Activated CD8-positive, alpha-beta T cell treated with anti-CD3 and anti-CD28 coated beads, Interleukin-2, amount 10 ng/mL, durations not matched to agents 7 days and 5 days (primary cell): ENCODE results near the gene TNFRSF19. TPM values are rescaled to one million over a fixed set of nuclear protein-coding genes. Genes with fewer than 3 reads are reported as not detected.

ENCODE experiments used
- ATAC-seq: fragments of 150-1000 bp; cut with Tn5 transposase; one replicate; pipeline ENCODE4 v1.10.0; 2021; ENCODE audit warnings: moderate library complexity
- CTCF ChIA-PET: fragments of 350-600 bp; sonication (Branson Sonifier 250); formaldehyde crosslinking; loops from one replicate; lab custom pipeline; 2021; ENCODE audit warnings: antibody characterized with exemption; lab: Charles Lee
- POLR2A ChIA-PET: fragments of 350-600 bp; sonication (Branson Sonifier 250); formaldehyde crosslinking; loops from one replicate; lab custom pipeline; 2021; ENCODE audit warnings: antibody characterized with exemption; lab: Charles Lee
- DNase-seq: peaks from one replicate; pipeline ENCODE4 v3.0.0-alpha.2; 2020
- H3K27ac Mint-ChIP-seq: one replicate; pipeline ENCODE4 v1.8.0; 2021; ENCODE audit warnings: mild to moderate bottlenecking, mixed read lengths
- H3K27me3 Mint-ChIP-seq: one replicate; pipeline ENCODE4 v1.8.0; 2021; ENCODE audit warnings: low read depth, mixed read lengths
- H3K36me3 Mint-ChIP-seq: one replicate; pipeline ENCODE4 v1.8.0; 2021; ENCODE audit warnings: low read depth, mixed read lengths
- H3K4me1 Mint-ChIP-seq: one replicate; pipeline ENCODE4 v1.8.0; 2021; ENCODE audit warnings: low read depth, mixed read lengths
- H3K4me3 Mint-ChIP-seq: one replicate; pipeline ENCODE4 v1.8.0; 2021; ENCODE audit warnings: mild to moderate bottlenecking, mixed read lengths
- H3K9me3 Mint-ChIP-seq: one replicate; pipeline ENCODE4 v1.8.0; 2022; ENCODE audit warnings: mixed read lengths; ENCODE audit not compliant: insufficient read depth
- total RNA-seq, 2 experiments: library from RNA; stranded (reverse); gene quantifications; one replicate each; pipeline ENCODE4 v1.2.3, GENCODE V29; 2021

TNFRSF19 gene
- total RNA-seq, 2 experiments from 2014 or later = 0.11 TPM; not detected in 1

DNA sequence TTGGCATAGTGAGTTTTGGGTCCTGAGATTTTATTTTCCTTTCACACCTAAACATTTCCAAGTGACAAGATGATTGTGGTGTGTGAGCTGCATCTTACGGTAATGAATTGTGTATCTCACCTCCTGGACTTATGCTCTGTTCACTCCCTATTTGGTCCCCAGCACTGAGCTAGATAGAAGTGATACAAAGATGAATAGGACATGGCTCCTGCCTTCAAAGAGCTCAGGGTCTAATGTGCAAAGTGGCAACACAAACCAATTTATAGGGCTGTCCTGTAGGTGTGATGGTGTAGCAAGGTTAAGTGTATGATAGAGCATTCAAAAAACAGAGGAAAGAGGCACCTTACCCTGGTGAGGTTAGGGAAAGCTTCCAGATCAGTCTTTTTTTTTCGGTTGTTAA lies 17.6 kb upstream of the TNFRSF19 start:
- Mint-ChIP-seq H3K27me3 (peaks cover 5% of the 10 kb centered on the region), H3K4me3 (no peak overlapping the region), H3K9me3 (no peaks in the 10 kb centered on the region), H3K4me1 (no peaks in the 10 kb centered on the region), H3K27ac (no peak overlapping the region), H3K36me3 (no peaks in the 10 kb centered on the region)
- ChIA-PET POLR2A (no interaction called here), CTCF (no interaction called here)
- ATAC-seq (no peak), DNase-seq (no peak)

DNA sequence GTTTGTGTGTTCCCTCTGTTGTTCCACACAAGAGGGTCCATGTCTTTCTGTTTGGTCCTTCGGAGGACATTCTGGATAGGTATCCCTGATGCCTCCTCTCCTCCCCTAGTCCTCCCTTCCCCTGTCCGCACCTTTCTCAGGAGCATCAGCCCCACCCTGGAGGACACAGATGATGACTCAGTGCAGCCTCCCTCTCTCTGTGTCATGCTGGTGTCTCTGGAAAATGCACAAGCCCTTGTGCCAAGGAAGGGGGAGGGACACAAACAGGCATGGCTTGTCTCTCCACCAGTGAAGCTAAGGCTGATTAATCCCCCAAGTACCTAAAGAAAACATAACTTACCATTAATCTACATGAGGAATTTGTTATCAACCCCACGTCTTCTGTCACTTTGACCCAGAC lies 16.2 kb upstream of the TNFRSF19 start:
- ChIA-PET POLR2A (no interaction called here), CTCF (no interaction called here)
- Mint-ChIP-seq H3K36me3 (no peaks in the 10 kb centered on the region), H3K4me3 (no peak overlapping the region), H3K27ac (no peak overlapping the region), H3K9me3 (no peaks in the 10 kb centered on the region), H3K4me1 (no peaks in the 10 kb centered on the region), H3K27me3 (peaks cover 5% of the 10 kb centered on the region)
- ATAC-seq (no peak), DNase-seq (no peak)

DNA sequence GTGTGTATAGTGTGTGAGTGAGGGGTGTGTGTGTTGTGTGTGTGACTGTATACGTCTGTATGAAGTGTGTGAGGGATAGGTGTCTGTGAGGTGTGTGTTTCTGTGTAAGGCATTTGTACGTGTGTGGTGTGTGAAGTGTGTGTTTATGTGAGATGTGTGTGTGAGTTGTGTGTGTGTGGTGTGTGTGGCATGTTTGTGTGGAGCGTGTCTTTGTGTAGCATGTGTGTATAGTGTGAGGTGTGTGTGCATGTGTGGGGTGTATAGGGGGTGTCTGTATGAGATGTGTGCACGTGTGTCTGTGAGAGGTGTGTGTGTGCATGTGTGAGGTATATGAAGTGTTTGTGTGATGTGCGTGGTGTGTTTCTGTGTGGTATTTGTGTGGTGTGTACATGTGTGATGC lies 13.2 kb upstream of the TNFRSF19 start:
- Mint-ChIP-seq H3K4me3 (no peak overlapping the region), H3K36me3 (no peaks in the 10 kb centered on the region), H3K9me3 (no peaks in the 10 kb centered on the region), H3K27ac (no peak overlapping the region), H3K4me1 (no peaks in the 10 kb centered on the region), H3K27me3 (peaks cover under 1% of the 10 kb centered on the region)
- ATAC-seq (no peak), DNase-seq (no peak)
- CTCF ChIA-PET = no interaction called here
- POLR2A ChIA-PET = no interaction called here

DNA sequence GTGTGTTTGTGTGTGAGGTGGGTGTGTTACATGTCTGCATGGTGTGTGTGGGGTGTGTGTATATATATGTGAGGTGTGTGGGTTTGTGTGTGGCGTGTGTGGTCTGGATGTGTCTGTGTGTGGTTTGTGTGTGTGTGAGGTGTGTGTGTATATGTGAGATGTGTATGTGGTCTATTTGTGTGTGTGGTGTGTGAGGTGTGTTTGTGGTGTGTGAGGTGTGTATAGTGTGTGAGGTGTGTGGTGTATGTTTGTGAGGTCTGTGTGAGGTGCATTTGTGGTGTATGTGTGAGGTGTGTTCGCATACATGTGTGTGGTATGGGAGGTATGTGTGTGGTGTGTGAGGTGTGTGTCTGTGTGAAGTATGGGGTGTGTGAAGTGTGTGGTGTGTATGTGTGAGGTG lies 12.5 kb upstream of the TNFRSF19 start:
- no peak overlapping the region for H3K27ac Mint-ChIP-seq
- ATAC-seq (no peak), DNase-seq (no peak)
- H3K36me3 Mint-ChIP-seq = no peaks in the 10 kb centered on the region
- peaks cover 3% of the 10 kb centered on the region for H3K27me3 Mint-ChIP-seq
- H3K4me3 Mint-ChIP-seq = no peak overlapping the region
- no peaks in the 10 kb centered on the region for H3K4me1 Mint-ChIP-seq
- ChIA-PET POLR2A (no interaction called here), CTCF (no interaction called here)
- no peaks in the 10 kb centered on the region for H3K9me3 Mint-ChIP-seq

DNA sequence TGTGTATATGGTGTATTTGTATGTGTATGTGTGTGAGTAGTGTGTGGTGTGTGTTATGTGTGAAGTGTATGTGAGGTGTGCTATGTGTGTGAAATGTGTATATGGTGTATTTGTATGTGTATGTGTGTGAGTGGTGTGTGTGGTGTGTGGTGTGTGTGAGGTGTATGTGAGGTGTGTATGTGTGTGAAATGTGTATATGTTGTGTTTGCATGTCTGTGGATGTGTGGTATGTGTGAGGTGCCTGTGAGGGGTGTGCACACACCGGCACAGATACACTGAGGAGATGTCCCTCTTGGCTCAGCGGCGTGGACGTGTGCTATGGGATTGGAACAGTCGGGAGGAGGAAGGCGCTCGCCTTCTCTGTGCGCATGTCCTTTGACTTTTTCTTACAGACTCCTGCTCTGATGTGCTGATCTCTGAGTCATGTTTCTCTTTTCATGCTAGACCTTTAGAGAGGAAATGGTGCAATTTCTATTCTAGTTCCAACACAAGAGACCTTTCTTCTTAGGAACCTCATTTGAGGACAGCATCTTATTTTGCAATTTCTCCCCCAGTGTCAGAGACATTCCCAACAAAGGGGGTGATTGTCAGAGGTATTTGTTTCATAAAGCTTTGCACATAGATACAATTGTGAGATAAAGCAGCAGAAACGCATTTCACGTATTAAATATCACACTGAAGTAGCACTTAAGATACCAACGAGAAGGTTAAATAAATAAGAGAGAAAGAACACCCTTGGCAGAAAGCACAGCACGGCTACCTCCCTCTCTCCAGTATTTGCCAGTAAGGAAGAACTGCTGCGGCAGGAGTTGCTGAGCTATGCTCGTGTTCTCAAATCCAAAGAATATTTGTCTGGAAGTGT lies 11.3 kb upstream of the TNFRSF19 start:
- ATAC-seq (no peak), DNase-seq (no peak)
- ChIA-PET CTCF (no interaction called here), POLR2A (no interaction called here)
- H3K36me3 Mint-ChIP-seq = no peaks in the 10 kb centered on the region
- peaks cover 8% of the 10 kb centered on the region for H3K27me3 Mint-ChIP-seq
- H3K27ac Mint-ChIP-seq = no peak overlapping the region
- H3K4me1 Mint-ChIP-seq = no peaks in the 10 kb centered on the region
- no peaks in the 10 kb centered on the region for H3K9me3 Mint-ChIP-seq
- H3K4me3 Mint-ChIP-seq = no peak overlapping the region

DNA sequence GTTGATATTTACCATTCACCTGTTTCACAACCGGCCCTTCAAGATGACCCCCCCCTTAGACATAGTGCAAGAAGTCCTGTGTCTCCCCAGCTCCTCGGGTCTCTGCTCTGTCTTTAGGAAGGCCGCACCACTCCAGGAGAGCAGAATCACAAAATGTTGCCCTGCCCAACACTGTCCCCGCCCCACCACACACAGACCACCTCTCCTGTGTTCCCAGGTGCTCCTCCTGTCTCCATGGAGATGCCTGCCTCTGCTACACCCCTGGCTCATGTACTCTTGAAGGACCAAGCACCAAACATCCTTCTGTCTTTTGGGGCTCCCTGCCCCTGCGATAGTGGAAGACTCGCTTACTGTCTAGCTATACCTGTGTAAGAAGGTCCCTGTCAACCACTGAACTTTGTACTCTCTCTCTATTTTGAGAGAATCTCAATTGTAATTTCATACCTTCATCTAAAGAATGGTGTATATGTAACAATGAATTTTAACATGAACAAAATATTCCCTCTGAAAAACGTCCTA lies 9.6 kb upstream of the TNFRSF19 start:
- DNase-seq = no peak
- H3K27ac Mint-ChIP-seq = no peak overlapping the region
- H3K4me3 Mint-ChIP-seq = no peak overlapping the region
- ChIA-PET POLR2A (interaction anchor here (0.6 kb wide), 1 partner anchor 158 kb away, joined by 3 read pairs; no protein-coding TSS in a partner anchor), CTCF (no interaction called here)
- H3K9me3 Mint-ChIP-seq = no peaks in the 10 kb centered on the region
- peaks cover 8% of the 10 kb centered on the region for H3K27me3 Mint-ChIP-seq
- ATAC-seq = no peak
- no peaks in the 10 kb centered on the region for H3K4me1 Mint-ChIP-seq
- no peaks in the 10 kb centered on the region for H3K36me3 Mint-ChIP-seq

DNA sequence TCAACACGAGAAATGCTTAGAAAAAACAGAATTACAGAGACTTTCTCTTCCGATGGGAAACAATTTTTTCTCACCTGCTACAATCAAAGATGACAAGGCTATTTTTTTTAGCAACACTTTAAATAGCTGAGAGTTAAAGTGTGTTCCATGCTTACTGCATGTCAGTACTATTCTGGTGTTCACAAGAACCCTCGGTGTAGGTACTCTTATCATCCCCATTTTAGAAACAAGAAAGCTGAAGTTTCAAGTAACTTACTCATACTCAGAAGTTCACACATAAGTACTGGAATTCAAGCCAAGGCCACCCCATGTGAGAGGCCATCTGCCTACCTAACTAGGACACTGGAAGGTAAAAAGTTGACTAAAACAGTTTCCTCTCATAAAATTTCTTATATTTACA lies 9.0 kb upstream of the TNFRSF19 start:
- no peaks in the 10 kb centered on the region for H3K36me3 Mint-ChIP-seq
- no peak overlapping the region for H3K4me3 Mint-ChIP-seq
- H3K27ac Mint-ChIP-seq = no peak overlapping the region
- H3K4me1 Mint-ChIP-seq = no peaks in the 10 kb centered on the region
- ChIA-PET CTCF (no interaction called here), POLR2A (interaction anchor here (0.6 kb wide), 1 partner anchor 157 kb away, joined by 3 read pairs; no protein-coding TSS in a partner anchor)
- DNase-seq (no peak), ATAC-seq (no peak)
- no peaks in the 10 kb centered on the region for H3K9me3 Mint-ChIP-seq
- peaks cover 8% of the 10 kb centered on the region for H3K27me3 Mint-ChIP-seq

DNA sequence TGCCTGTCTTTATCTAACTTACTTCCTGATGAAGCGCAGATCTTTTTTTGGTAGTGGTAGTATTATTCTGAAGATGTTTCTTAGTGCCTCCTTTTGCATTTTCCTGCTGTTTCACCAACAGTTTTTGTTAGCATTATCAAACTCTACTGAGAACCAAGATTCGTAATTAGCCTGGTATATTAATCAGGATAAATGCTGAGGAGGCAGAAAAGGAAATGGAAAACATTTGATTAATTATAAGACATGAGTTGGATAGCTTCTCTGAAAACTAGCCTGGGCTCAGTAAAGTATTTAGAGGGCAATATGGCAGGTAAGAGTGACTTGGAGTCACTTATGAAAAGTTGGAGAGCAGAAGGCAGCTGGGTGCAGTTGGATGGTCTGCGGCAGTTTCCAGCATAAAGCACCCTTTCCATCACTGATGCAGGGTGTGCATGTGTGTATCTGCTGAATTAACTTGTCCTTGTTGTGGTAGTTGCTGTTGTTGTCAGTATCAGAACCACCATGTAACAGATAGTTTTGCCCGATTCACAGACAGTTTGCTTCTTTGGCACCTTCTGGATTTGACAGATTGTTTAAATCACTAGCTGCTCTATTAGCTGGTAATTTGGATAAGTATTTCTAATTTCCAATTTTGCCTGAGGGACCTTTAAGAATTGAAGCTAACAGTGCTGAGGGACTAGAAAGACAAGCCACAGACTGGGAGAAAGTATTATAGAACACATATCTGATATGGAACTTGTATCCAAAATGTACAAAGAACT lies 6.9 kb upstream of the TNFRSF19 start:
- Mint-ChIP-seq H3K27ac (no peak overlapping the region), H3K4me1 (no peaks in the 10 kb centered on the region), H3K4me3 (no peak overlapping the region), H3K36me3 (no peaks in the 10 kb centered on the region), H3K27me3 (peaks cover 16% of the 10 kb centered on the region), H3K9me3 (no peaks in the 10 kb centered on the region)
- ATAC-seq = no peak
- CTCF ChIA-PET = no interaction called here
- no peak for DNase-seq
- POLR2A ChIA-PET = no interaction called here

DNA sequence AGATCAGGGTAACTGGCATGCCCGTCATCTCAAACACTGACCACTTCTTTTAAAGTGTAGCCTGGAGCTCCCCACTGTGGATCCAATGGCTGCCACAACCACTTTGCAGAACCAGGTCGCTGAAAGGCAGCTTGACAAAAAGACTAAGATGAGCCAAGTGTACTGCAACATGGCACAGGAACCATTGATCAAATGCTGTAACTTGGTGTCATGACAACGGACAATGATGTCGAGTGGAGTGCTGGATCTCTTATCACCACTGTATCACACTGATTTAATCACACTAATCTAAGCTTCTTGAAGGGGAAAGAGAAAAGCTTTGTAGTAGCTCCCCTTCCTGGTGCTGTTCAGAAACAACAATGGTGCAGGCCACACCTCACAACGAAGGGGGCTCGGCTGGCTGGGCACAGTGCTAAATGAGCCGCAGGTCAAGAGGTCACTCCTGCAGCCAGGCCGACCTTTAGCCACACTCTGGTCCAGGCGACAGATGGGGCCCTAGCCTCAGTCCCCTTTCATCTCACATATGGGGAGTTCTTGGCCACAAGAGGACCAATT lies 2.2 kb upstream of the TNFRSF19 start:
- Mint-ChIP-seq H3K4me1 (no peaks in the 10 kb centered on the region), H3K9me3 (no peaks in the 10 kb centered on the region), H3K27ac (no peak overlapping the region), H3K36me3 (no peaks in the 10 kb centered on the region), H3K4me3 (no peak overlapping the region), H3K27me3 (peaks cover 33% of the 10 kb centered on the region)
- ChIA-PET POLR2A (no interaction called here), CTCF (no interaction called here)
- no peak for DNase-seq
- no peak for ATAC-seq

DNA sequence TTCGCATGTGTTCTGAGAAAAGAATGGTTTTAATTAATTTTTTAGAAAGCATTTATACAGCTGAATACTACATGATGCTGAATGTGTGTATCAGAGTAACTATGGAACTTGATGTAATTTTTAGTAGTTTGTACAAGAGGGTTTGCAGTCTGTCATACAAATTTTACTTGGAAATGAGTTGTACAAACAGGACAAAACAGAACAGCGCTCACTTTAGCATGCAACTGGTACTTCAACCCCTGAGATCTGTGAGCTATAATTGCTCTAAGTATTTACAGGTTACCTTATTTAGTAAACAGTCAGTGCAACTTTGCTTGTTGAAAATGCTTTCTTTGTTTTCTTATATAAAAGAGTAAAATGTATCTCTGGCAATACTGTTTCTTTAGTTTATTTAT lies 706 bp downstream of the TNFRSF19 start:
- DNase-seq (no peak), ATAC-seq (no peak)
- no peaks in the 10 kb centered on the region for H3K4me1 Mint-ChIP-seq
- CTCF ChIA-PET = interaction anchor here (1.2 to 1.3 kb wide), 2 partner anchors 10 to 390 kb away, joined by 3 read pairs; no protein-coding TSS in a partner anchor
- no peak overlapping the region for H3K4me3 Mint-ChIP-seq
- POLR2A ChIA-PET = no interaction called here
- peaks cover 34% of the 10 kb centered on the region for H3K27me3 Mint-ChIP-seq
- H3K9me3 Mint-ChIP-seq = no peaks in the 10 kb centered on the region
- H3K27ac Mint-ChIP-seq = no peak overlapping the region
- H3K36me3 Mint-ChIP-seq = no peaks in the 10 kb centered on the region

DNA sequence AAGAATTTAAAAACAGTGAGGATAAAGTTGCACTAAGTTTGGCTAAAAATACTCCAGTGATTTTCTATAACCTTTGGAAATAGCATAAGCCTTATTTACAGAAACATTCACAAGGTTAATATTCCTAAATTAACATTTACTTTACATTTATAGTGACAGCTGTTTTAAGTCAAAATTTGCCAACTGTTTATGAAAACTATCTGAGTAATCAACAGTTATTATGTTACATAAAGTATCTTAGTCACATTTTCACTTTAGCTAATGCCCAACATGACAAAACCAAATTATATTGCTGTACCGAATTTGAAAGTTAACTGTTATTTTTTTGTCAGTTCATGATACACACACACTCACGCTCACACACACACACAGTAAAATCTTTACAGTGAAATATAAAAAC lies 1.2 kb downstream of the TNFRSF19 start:
- H3K36me3 Mint-ChIP-seq = no peaks in the 10 kb centered on the region

DNA sequence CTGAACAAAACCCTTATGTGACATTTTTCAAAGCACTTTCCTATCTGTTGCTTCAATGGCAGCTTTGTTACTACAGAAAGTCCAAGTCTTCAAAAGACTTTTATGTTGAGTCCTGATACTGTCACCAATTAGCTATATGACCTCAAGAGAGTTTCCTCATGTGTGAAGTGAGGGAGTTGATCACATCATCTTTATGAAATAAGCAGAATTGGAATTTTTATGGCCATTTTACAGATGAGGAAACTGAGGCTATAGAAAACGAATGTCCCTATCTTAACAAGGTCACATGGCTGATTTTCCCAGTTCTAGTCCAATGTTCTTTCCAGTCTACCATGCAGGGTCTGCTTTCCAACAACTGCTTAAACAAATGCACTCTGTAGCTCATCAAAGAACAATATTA lies 2.6 kb downstream of the TNFRSF19 start:
- POLR2A ChIA-PET = no interaction called here
- H3K4me3 Mint-ChIP-seq = no peak overlapping the region
- peaks cover 42% of the 10 kb centered on the region for H3K27me3 Mint-ChIP-seq

More for the DNA sequence above, 1.2 kb downstream of the TNFRSF19 start:
- Mint-ChIP-seq H3K27me3 (peaks cover 35% of the 10 kb centered on the region), H3K4me1 (no peaks in the 10 kb centered on the region), H3K9me3 (no peaks in the 10 kb centered on the region), H3K27ac (no peak overlapping the region), H3K4me3 (no peak overlapping the region)
- ChIA-PET POLR2A (no interaction called here), CTCF (interaction anchor here (1.2 to 1.3 kb wide), 2 partner anchors 10 to 390 kb away, joined by 3 read pairs; no protein-coding TSS in a partner anchor)
- ATAC-seq (no peak), DNase-seq (no peak)

More for the DNA sequence above, 2.6 kb downstream of the TNFRSF19 start:
- Mint-ChIP-seq H3K4me1 (peaks cover under 1% of the 10 kb centered on the region), H3K9me3 (no peaks in the 10 kb centered on the region), H3K36me3 (no peaks in the 10 kb centered on the region), H3K27ac (no peak overlapping the region)
- ATAC-seq = no peak
- CTCF ChIA-PET = no interaction called here
- no peak for DNase-seq
